ENCODE results near the gene SPNS2.

SPNS2 gene

DNA sequence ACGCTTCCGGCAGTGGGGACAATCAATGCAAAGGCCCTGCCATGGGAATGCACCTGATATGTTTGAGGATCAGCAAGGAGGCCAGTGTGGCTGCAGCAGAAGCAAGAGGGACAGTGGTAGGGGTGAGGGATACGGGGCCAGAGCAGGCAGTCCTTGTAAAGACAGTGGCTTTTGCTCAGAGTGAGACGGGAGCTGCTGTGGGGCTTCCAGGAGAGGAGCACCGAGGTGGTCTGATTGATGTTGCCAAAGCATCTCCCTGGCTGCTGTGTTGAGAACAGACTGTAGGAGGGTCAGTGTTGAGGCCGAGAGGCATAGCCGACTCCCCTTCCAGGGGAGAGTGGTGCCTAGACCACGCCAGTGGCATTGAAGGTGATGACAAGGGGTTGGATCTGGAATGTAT, 11.4 kb upstream of the SPNS2 start:
- TF ChIP-seq, protein P1, sequence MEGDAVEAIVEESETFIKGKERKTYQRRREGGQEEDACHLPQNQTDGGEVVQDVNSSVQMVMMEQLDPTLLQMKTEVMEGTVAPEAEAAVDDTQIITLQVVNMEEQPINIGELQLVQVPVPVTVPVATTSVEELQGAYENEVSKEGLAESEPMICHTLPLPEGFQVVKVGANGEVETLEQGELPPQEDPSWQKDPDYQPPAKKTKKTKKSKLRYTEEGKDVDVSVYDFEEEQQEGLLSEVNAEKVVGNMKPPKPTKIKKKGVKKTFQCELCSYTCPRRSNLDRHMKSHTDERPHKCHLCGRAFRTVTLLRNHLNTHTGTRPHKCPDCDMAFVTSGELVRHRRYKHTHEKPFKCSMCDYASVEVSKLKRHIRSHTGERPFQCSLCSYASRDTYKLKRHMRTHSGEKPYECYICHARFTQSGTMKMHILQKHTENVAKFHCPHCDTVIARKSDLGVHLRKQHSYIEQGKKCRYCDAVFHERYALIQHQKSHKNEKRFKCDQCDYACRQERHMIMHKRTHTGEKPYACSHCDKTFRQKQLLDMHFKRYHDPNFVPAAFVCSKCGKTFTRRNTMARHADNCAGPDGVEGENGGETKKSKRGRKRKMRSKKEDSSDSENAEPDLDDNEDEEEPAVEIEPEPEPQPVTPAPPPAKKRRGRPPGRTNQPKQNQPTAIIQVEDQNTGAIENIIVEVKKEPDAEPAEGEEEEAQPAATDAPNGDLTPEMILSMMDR (conservative IDR thresholded peaks at IDR 0.05; ENCODE audit: low read depth, low read length), result no peak
- DNase-seq (ENCODE audit: low read depth), result no peak
- H3K4me3 ChIP-seq (ENCODE audit: low read depth, low read length), result no peak overlapping the region

DNA sequence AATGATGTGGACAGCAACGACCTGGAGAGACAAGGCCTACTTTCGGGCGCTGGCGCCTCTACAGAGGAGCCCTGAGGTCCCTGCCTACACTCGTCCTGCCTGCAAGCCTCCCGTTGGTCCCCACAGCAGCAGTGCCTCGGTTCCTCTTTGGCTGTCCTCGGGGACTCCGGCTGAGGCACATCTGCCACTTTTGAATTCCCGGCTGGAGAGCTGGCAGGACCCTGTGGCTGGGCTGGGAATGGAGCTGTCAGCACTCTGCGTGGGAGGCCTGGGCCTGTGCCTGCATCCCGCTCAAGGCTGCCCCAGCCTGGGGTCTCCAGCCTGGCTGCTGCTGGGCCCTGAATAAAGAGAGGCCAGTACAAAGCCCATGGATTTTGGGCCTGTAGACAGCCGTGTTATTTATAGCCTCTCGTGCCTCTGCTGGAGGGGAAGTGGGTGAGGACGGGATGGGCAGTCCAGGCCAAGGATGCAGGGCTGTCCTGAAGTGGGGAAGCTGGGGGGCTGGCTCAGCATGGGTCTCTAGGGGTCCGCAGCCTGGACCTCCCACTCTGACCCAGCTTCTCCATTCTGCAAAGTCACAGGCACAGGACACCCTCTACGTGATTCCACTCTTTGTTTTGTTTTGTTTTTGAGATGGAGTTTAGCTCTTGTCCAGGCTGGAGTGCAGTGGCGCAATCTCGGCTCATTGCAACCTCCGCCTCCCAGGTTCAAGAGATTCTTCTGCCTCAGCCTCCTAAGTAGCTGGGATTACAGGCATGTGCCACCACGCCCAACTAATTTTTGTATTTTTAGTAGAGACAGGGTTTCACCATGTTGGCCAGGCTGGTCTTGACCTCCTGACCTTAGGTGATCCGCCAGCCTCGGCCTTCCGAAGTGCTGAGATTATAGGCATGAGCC, 10.6 kb upstream of the SPNS2 start:
- TF ChIP-seq, protein P1 (conservative IDR thresholded peaks at IDR 0.05; ENCODE audit: low read depth, low read length), result no peak
- DNase-seq (ENCODE audit: low read depth), result no peak
- no peak overlapping the region for H3K4me3 ChIP-seq (ENCODE audit: low read depth, low read length)

DNA sequence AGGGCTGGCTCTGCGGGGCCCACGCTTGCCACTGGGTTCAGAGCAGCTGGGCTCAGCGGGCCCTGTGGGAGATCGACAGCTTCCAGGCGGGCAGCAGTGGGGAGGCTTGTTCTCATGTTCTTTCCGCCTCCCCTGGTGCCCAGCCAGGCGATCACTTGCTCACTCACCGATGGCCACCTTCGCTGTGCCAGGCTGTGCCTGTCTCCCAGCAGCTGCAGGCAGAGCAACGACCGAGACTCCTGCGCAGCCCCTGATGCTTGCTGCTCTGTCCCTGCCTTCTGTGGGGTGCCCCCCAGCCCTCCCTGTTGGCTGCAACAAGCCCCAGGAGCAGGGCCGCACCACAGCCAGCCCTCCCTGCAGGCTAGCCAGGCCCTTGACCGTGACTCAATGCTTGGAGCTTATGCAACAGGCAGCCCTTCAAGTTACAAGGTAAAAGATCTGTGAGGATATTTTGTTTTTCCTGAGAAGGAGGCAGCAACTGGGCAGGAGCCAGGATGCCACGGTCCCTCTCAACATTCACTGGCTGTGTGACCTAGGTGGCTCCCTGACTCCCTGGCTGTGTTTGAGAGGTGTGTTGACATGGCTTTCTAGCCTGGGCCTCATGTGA, 9.6 kb upstream of the SPNS2 start:
- H3K4me3 ChIP-seq (ENCODE audit: low read depth, low read length), result no peak overlapping the region
- DNase-seq (ENCODE audit: low read depth), result peak; percentile 25
- TF ChIP-seq, protein P1 (conservative IDR thresholded peaks at IDR 0.05; ENCODE audit: low read depth, low read length), result no peak

DNA sequence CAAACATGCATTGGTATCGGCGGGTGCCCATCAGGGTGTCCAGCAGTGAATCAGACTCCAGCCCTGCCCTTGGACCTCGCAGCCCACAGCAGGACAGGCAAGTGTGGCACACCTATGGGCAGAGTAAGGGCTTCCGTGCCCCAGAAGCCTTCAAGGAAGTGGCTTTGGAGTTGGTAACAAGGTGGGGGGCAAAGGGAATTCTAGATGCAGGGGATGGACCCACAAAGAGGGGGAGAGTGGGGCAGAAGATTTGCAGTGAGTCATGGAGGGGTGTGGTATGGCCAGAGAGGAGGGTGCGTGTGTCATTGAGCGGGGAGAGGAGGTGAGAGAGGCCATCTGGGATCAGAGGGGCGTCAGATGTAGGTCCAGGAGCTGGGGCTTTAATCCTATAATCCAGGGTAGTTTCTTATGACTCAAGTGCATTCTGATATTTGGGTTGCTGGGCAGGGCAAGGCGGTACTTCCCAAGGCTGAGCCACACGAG, 8.5 kb upstream of the SPNS2 start:
- TF ChIP-seq, protein P1 (conservative IDR thresholded peaks at IDR 0.05; ENCODE audit: low read depth, low read length), result no peak
- H3K4me3 ChIP-seq (ENCODE audit: low read depth, low read length), result no peak overlapping the region
- no peak for DNase-seq (ENCODE audit: low read depth)

DNA sequence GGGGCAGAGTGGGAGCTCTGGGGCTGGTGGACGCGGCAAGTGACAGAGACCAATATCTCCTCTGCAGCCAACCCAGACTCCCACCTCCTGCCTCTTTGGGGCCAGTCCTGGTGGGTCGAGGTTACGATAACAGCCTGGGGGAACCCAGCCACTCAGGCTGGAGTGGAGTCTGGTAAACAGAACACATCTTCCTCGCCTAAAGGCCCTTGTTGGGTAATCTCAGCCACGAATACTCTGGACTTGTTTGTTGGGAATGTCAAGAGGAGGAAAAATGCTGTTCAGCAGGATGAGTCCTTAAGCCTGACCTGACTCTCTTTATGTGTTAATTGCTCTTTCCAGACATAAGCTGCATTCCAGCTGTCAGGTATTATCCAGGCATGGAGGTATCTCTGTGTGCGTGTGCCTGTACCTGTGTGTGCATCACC, 8.0 kb upstream of the SPNS2 start:
- TF ChIP-seq, protein P1 (conservative IDR thresholded peaks at IDR 0.05; ENCODE audit: low read depth, low read length), result no peak
- no peak overlapping the region for H3K4me3 ChIP-seq (ENCODE audit: low read depth, low read length)
- DNase-seq (ENCODE audit: low read depth), result no peak

DNA sequence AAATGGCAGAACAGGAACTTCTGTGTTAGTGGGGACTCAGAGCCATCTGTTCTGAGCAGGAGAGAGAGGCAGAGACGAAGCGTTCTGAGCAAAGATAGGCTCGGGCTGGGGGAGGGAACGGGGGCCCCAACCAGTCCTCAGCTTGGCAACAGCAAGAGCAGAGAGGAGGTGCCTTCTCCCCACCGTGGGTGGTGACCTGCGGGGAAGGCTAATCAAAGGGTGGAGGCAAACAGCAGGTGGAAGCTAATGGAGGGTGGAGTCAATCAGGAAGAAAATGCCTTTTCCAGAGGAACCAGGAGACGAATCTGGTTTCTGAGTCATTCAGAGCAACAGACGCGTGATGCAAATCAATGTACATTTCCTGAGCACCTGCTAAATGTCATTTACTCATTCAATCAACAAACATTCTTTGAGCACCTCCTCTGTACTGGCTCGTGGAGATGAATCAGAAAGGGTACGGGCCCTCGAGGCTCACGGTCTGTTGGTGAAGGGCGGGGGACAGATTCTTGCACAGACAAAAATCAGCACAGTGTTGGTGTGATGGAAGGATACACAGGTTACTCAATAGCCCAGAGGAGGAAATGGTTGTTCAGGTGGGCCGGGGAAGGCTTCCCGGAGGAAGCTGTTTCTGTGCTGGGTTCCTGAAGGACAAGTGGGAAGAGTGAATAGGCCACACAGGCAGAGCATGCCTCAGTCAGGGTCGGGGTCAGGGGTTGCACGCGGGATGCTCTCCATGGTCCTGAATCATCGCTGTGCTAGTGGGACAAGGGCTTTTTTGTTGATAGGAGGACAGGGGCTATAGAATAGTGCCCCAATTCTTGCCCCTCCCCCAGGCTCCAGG, 5.7 kb upstream of the SPNS2 start:
- no peak overlapping the region for H3K4me3 ChIP-seq (ENCODE audit: low read depth, low read length)
- DNase-seq (ENCODE audit: low read depth), result peak; percentile 41
- TF ChIP-seq, protein P1 (conservative IDR thresholded peaks at IDR 0.05; ENCODE audit: low read depth, low read length), result no peak
